ENCODE data around the gene ASIC1. TPM values are rescaled to one million over a fixed set of nuclear protein-coding genes. Genes with fewer than 3 reads are reported as not detected.

The ASIC1 gene
- total and polyA plus RNA-seq, 2 of the 13 experiments (the other 11 are each of a cell fraction or from before 2014, with no cell fraction given): 0.44 to 1.5 TPM

GRCh38 chr12:50052964-50053363, 4.4 kb upstream of the ASIC1 start (continued):
- TF ChIP-seq ZNF674 (CRISPR knock-in tag; IDR thresholded peaks at IDR 0.05; ENCODE audit: low read depth) (no peak), AFF4 (CRISPR knock-in tag; IDR thresholded peaks at IDR 0.05) (no peak), ELF3 (CRISPR knock-in tag; IDR thresholded peaks at IDR 0.05) (no peak), GATAD2A (CRISPR knock-in tag; IDR thresholded peaks at IDR 0.05) (no peak), SIX1 (CRISPR knock-in tag; IDR thresholded peaks at IDR 0.05; ENCODE audit: borderline replicate concordance) (no peak), ATF2 (CRISPR knock-in tag; IDR thresholded peaks at IDR 0.05) (no peak), HNRNPL (IDR thresholded peaks at IDR 0.05; ENCODE audit: low read depth, low read length) (no peak), KLF11 (CRISPR knock-in tag; IDR thresholded peaks at IDR 0.05) (no peak)

GRCh38 chr12:50053583-50053982, 3.8 kb upstream of the ASIC1 start:
- no peak overlapping the region for H2AFZ ChIP-seq (ENCODE audit: low read length)
- H3K4me3 ChIP-seq (replicated peaks in 1 of 3; ENCODE audit: insufficient read depth in 1 of 3, low read depth in 2 of 3, low read length in 3 of 3): no peak overlapping the region
- in situ Hi-C loops (cut with HindIII; ENCODE audit: extremely low pct_ligation_motif_present, low pct_unique_long_range_greater_than_20kb): loop anchor here (10.0 kb wide), 1 partner anchor 189 kb away; no protein-coding TSS in a partner anchor
- FAIRE-seq: no peak
- H3K27me3 ChIP-seq (ENCODE audit: control insufficient read depth in 1 of 2, insufficient read depth in 2 of 2, low read length in 2 of 2): peaks cover 9 to 65% of the 10 kb centered on the region in 2 experiments; a peak in 4 of 5 replicates
- POLR2A ChIA-PET: no interaction called here
- no peaks in the 10 kb centered on the region for H4K20me1 ChIP-seq (ENCODE audit: insufficient read depth, low read length)
- DNase-seq (ENCODE audit: low spot score): no peak
- no peaks in the 10 kb centered on the region for H3K79me2 ChIP-seq (ENCODE audit: insufficient read depth, low read length)
- no TSS peak for BruUV-seq (replicated peaks)
- no peak overlapping the region for H3K27ac ChIP-seq (ENCODE audit: extremely low read length, insufficient read depth, low read length)
- no peak for ATAC-seq
- intact Hi-C loops (cut with micrococcal nuclease; ENCODE audit: unreplicated experiment): no loop called here
- H3K9me3 ChIP-seq (ENCODE audit: low read length): no peaks in the 10 kb centered on the region
- no peaks in the 10 kb centered on the region for H3K36me3 ChIP-seq (replicated peaks in 1 of 2; ENCODE audit: control insufficient read depth in 1 of 2, insufficient read depth in 2 of 2, low read length in 2 of 2)
- CTCF ChIA-PET (ENCODE audit: low intra/inter-chr PET ratio, low total read pairs): interaction anchor here (1.2 kb wide), 1 partner anchor 86 kb away, joined by 3 read pairs; no protein-coding TSS in a partner anchor
- H3K4me1 ChIP-seq (ENCODE audit: insufficient read depth, low read length): peaks cover 46% of the 10 kb centered on the region
- no peak overlapping the region for H3K9ac ChIP-seq (ENCODE audit: insufficient read depth, low read depth, low read length)
- no peak overlapping the region for H3K4me2 ChIP-seq (ENCODE audit: low read depth, low read length)
- 14% methylated on average over 1 of the region's 1 CpG for WGBS (ENCODE audit: low lambda C conversion rate)
- TF ChIP-seq ZMAT5 (CRISPR knock-in tag; IDR thresholded peaks at IDR 0.05; ENCODE audit: borderline replicate concordance, low read depth): no peak
- no peak for TF ChIP-seq THAP9 (CRISPR knock-in tag; IDR thresholded peaks at IDR 0.05; ENCODE audit: borderline replicate concordance)
- no peak for TF ChIP-seq FOSL2 (CRISPR knock-in tag; IDR thresholded peaks at IDR 0.05)
- TF ChIP-seq ZNF800 (CRISPR knock-in tag; IDR thresholded peaks at IDR 0.05): no peak
- TF ChIP-seq ATRX (CRISPR knock-in tag; IDR thresholded peaks at IDR 0.05; ENCODE audit: borderline replicate concordance): no peak

Data from HepG2 (cell line).